ENCODE measurements around the gene THBS4. TPM values are rescaled to one million over a fixed set of nuclear protein-coding genes. Genes with fewer than 3 reads are reported as not detected.
A peak's percentile ranks its signal among the peaks of the same experiment; 100 is the strongest.

Gene THBS4
- total and polyA plus RNA-seq, 9 of the 15 experiments (the other 6 are each of a cell fraction or from before 2014, with no cell fraction given): 0.07 to 0.08 TPM; not detected in 7

DNA sequence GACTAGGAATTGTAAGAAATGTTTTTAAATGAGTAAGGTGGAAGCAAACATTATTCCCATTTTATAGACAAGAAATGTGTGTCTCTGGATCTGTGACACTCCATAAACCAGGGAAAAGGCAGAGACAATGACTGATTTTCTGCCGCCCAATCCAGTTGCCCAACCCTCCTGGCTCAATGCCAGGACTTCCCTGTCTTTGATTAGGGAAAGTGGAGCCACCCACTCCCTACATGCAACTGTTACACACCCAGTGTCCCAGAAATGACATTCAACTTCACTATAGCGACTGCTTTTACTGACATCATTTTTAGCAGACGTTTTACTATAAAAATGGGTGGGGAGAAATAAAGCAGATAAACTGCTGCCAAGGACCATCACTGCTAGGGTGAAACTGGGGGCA, 79.7 kb downstream of the THBS4 start:
- no peak overlapping the region for H3K27ac ChIP-seq (ENCODE audit: extremely low read depth, low read depth, low read length)
- in situ Hi-C loops (cut with MboI) (loop anchor here (25.0 kb wide), 1 partner anchor 1072 kb away; no protein-coding TSS in a partner anchor), intact Hi-C loops (cut with micrococcal nuclease) (no loop called here)
- no peaks in the 10 kb centered on the region for H4K20me1 ChIP-seq (replicated peaks; ENCODE audit: control insufficient read depth, insufficient read depth, low read length)
- no peak overlapping the region for H3K4me3 ChIP-seq
- peaks cover 3% of the 10 kb centered on the region for H3K9me3 ChIP-seq (replicated peaks; ENCODE audit: control insufficient read depth, insufficient read depth, low read depth, low read length)
- no peaks in the 10 kb centered on the region for H3K79me2 ChIP-seq (ENCODE audit: control insufficient read depth, insufficient read depth, low read length)
- H3K36me3 ChIP-seq (ENCODE audit: control insufficient read depth, insufficient read depth, low read length): no peaks in the 10 kb centered on the region
- ATAC-seq: no peak
- H3K27me3 ChIP-seq (ENCODE audit: control insufficient read depth in 2 of 2, insufficient read depth in 2 of 2, low read length in 2 of 2): peaks cover 0 to 16% of the 10 kb centered on the region in 2 experiments; a peak in 2 of 5 replicates
- POLR2A ChIA-PET: no interaction called here
- no peaks in the 10 kb centered on the region for H3K9me1 ChIP-seq (ENCODE audit: control insufficient read depth, insufficient read depth, low read length)
- no peak overlapping the region for H2AFZ ChIP-seq (ENCODE audit: low read depth, low read length)
- BruUV-seq (replicated peaks): no TSS peak
- TF ChIP-seq MTA3 (IDR thresholded peaks at IDR 0.05; ENCODE audit: borderline replicate concordance) (no peak), CHD2 (IDR thresholded peaks at IDR 0.05; ENCODE audit: low read depth, low read length) (no peak), PURB (CRISPR knock-in tag; IDR thresholded peaks at IDR 0.05; ENCODE audit: low read depth) (no peak), RBM22 (IDR thresholded peaks at IDR 0.05; ENCODE audit: low read depth, low read length, poor library complexity, severe bottlenecking) (no peak), NFIC (IDR thresholded peaks at IDR 0.05) (peak; percentile 78)
- 10% methylated on average over 3 of the region's 3 CpGs for WGBS (ENCODE audit: insufficient coverage, low coverage, missing lambda C conversion rate)
- FAIRE-seq: no peak
- H3K4me2 ChIP-seq (ENCODE audit: insufficient read depth, low read length): no peak overlapping the region
- H3K4me1 ChIP-seq (replicated peaks in 1 of 2; ENCODE audit: control insufficient read depth in 2 of 2, insufficient read depth in 2 of 2, low read length in 2 of 2): no peaks in the 10 kb centered on the region; a peak in 1 of 5 replicates
- CTCF ChIA-PET (ENCODE audit: low intra/inter-chr PET ratio): no interaction called here
- no peak overlapping the region for H3K9ac ChIP-seq (ENCODE audit: insufficient read depth in 1 of 2, low read depth in 2 of 2, low read length in 2 of 2)
- DNase-seq (ENCODE audit: extremely low read depth in 1 of 4, low spot score in 3 of 4): no peak

GRCh38 chr5:80116000-80116399, 80.9 kb downstream of the THBS4 start:
- intact Hi-C loops (cut with micrococcal nuclease) (no loop called here), in situ Hi-C loops (cut with MboI) (loop anchor here (25.0 kb wide), 1 partner anchor 1071 kb away; no protein-coding TSS in a partner anchor)
- Histone ChIP-seq H3K9ac (ENCODE audit: insufficient read depth in 1 of 2, low read depth in 2 of 2, low read length in 2 of 2) (no peak overlapping the region), H3K27ac (ENCODE audit: extremely low read depth, low read depth, low read length) (no peak overlapping the region), H3K36me3 (ENCODE audit: control insufficient read depth, insufficient read depth, low read length) (no peaks in the 10 kb centered on the region), H3K4me3 (no peak overlapping the region), H3K27me3 (ENCODE audit: control insufficient read depth in 2 of 2, insufficient read depth in 2 of 2, low read length in 2 of 2) (peaks cover 0 to 8% of the 10 kb centered on the region in 2 experiments; a peak in 1 of 5 replicates), H3K9me1 (ENCODE audit: control insufficient read depth, insufficient read depth, low read length) (no peaks in the 10 kb centered on the region), H3K79me2 (ENCODE audit: control insufficient read depth, insufficient read depth, low read length) (no peaks in the 10 kb centered on the region), H4K20me1 (replicated peaks; ENCODE audit: control insufficient read depth, insufficient read depth, low read length) (no peaks in the 10 kb centered on the region), H2AFZ (ENCODE audit: low read depth, low read length) (no peak overlapping the region), H3K4me1 (replicated peaks in 1 of 2; ENCODE audit: control insufficient read depth in 2 of 2, insufficient read depth in 2 of 2, low read length in 2 of 2) (no peaks in the 10 kb centered on the region; a peak in 1 of 5 replicates), H3K4me2 (ENCODE audit: insufficient read depth, low read length) (no peak overlapping the region), H3K9me3 (replicated peaks; ENCODE audit: control insufficient read depth, insufficient read depth, low read depth, low read length) (peaks cover 3% of the 10 kb centered on the region)
- ATAC-seq: no peak
- DNase-seq (ENCODE audit: extremely low read depth in 1 of 4, low spot score in 3 of 4): no peak
- BruUV-seq (replicated peaks): no TSS peak
- POLR2A ChIA-PET: no interaction called here
- 16% methylated on average over 4 of the region's 4 CpGs for WGBS (ENCODE audit: insufficient coverage, low coverage, missing lambda C conversion rate)
- TF ChIP-seq ZNF707 (CRISPR knock-in tag; conservative IDR thresholded peaks at IDR 0.05): no peak
- no peak for TF ChIP-seq MYBL2 (IDR thresholded peaks at IDR 0.05; ENCODE audit: low read depth)
- TF ChIP-seq MYBL2 (CRISPR knock-in tag; IDR thresholded peaks at IDR 0.05; ENCODE audit: borderline replicate concordance): no peak
- no peak for TF ChIP-seq DACH1 (IDR thresholded peaks at IDR 0.05; ENCODE audit: partially characterized antibody)
- TF ChIP-seq ZKSCAN1 (IDR thresholded peaks at IDR 0.05; ENCODE audit: low read depth, low read length): no peak
- TF ChIP-seq ZNF76 (CRISPR knock-in tag; IDR thresholded peaks at IDR 0.05; ENCODE audit: borderline replicate concordance): no peak
- TF ChIP-seq ASH1L (IDR thresholded peaks at IDR 0.05; ENCODE audit: borderline replicate concordance, low read depth, partially characterized antibody): no peak
- no peak for TF ChIP-seq ZBTB2 (IDR thresholded peaks at IDR 0.05)
- no peak for TF ChIP-seq ATF7 (IDR thresholded peaks at IDR 0.05)
- TF ChIP-seq ZNF277 (CRISPR knock-in tag; IDR thresholded peaks at IDR 0.05; ENCODE audit: borderline replicate concordance): no peak
- CTCF ChIA-PET (ENCODE audit: low intra/inter-chr PET ratio): no interaction called here
- no peak for FAIRE-seq
